ENCODE data around the gene WNT7A.
"Not testable (repeated sequence)": the region's sequence is repeated elsewhere in the genome, so short reads cannot be mapped to it uniquely, and the experiment has no call there.

The WNT7A gene

DNA sequence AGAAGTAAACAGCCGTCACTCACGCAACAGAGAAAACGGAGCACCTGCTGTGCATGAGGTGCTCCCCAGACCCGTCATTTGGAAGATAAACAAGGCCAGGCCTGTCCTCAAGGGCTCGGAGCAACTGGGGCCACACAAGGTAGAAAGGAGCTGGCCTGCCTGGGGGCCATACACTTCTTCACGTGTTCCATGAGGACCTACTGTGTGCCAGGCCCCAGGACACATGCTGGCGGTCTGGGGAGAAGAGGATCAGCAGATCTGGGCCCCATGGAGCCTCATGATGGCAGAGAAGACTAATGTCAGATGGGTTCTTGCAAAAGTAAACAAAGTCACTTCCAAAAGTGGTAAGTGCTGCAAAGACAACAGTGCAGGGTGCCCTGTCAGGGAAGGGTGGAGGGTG lies 14.3 kb downstream of the WNT7A start:
- no peak for DNase-seq (ENCODE audit: low read depth in 2 of 2)

DNA sequence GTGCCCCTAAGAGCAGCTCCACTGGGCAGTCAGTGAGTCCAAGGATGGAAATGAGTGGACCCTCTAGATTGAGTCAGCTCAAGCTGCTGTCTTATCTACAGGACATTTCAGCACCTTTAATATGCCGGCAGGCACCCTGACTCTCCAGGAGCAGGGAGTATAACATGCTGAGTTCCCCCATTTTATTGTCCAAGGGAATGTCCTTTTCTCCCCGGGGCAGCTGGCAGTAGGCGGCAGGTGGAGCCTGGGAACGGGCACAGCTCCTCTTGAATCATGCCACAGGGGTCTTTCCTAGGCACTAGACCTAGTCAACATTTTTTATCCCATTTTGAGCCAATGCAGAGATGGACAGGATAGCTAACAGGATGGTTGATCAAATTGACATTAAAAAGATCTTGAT lies 14.8 kb downstream of the WNT7A start:
- no peak for DNase-seq (ENCODE audit: low read depth in 2 of 2)

GRCh38 chr3:13863965-13864595 lies 15.8 kb downstream of the WNT7A start:
- no peak for DNase-seq (ENCODE audit: low read depth in 2 of 2)

DNA sequence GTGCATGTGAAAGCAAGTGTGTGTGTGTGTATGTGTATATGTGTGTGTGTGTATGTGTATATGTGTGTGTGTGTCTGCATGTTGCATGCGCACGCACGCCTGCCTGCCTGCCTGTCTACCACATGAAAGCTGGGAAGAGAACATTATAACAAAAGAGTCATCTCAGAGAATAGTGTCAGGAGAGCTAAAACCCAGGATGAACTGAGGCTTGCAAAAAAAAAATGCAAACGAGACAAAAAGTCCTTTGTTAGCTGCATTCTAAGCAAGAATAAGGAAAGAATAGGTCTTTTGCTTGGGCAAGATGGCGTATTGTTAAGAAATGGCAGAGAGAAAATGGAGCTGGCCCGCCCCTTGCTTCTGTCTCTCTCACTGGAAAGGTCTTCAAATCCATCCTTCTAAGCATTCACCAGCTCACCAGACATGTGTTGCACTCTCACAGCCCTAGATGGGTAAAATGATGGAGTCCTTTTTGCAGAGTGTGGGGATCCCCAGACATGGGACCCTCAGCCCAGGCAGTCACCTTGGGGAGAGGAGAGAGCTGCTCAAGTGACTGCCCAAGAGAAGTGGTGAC lies 16.4 kb downstream of the WNT7A start:
- no peak for DNase-seq (ENCODE audit: low read depth in 2 of 2)

DNA sequence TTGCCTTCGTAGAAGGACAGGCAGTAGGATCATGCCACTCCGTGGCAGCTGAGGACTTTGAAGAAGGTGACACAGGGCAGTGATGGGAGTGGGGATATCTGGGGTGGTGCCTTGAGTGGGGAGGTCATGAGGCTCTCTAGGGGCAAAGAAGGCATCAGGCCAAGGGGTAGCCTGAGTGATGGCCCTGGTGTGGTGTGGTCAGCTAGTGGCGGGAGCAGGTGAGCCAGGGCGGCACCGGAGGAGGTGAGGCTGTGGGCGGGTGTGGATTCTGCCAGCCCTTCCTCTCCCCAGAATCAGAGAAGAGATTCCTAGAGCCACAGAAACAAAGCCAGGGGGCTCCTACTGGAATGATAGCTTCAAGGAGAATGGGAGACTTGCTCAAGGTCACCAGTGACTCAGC lies 18.4 kb downstream of the WNT7A start:
- DNase-seq (ENCODE audit: low read depth in 2 of 2), result no peak

DNA sequence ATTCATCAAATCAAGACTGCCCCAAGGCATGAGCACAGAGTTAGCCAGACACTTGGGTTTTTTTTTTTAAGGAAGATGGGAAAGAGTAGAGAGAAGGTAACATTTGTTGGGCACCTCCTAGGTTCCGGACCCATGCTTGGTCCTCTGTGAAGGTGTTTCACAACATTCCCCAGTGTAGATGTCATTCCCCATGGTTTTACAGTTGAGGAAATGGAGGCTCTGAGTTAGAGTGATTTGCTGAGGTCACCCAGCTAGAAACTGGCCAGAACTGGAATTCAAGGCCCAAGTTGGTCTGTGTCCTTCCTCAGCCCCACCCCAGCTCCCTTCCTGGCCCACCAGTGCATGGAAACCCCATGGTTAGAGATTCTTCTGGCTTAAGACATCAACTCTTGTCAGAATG lies 19.9 kb downstream of the WNT7A start:
- no peak for DNase-seq (ENCODE audit: low read depth in 2 of 2)

DNA sequence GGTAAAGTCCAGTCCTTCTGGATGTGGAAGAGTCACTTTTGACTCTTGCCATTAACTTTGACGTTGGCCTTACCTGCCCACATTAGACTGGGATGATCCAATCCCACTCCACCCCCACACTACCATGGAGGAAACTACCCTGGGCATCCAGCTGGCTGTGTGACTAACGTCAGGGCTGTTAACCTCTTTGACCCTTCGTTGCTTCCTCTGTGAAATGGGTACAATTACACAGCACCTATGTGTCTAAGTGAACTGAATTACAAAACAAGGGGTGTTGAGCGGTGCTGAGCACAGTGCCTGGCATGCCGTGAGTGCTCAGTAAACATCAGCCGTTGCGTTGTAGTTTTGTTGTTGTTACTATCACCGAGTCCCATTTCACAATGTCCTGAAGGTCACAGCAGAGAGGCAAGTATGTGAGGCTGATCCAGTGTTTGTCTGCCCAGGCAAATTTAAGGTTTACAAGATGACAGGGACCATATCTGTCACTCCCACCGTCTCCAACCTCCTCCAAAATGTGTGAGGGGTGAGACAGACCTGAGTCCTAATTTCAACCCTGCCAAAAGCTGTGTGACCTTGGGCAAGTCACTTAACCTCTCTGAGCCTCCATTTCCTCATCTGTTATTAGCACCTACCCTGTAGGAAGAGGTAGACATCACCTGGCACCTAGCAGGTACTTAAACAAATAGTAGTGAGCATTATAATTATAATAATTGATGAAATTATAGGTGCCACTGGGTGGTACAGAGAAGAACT lies 20.9 kb downstream of the WNT7A start:
- no peak for DNase-seq (ENCODE audit: low read depth in 2 of 2)

GRCh38 chr3:13857702-13858380 lies 22.0 kb downstream of the WNT7A start:
- no peak for DNase-seq (ENCODE audit: low read depth in 2 of 2)

DNA sequence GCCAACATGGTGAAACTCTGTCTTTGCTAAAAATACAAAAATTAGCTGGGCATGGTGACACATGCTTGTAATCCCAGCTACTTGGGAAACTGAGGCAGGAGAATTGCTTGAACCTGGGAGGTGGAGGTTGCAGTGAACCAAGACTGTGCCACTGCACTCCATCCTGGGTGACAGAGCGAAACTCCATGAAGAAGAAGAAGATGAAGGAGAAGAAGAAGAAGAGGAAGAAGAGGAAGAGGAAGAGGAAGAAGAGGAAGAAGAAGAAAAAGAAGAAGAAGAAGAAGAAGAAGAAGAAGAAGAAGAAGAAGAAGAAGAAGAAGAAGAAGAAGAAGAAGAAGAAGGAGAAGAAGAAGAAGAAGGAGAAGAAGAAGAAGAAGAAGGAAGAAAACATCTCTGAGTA lies 23.2 kb downstream of the WNT7A start:
- DNase-seq (ENCODE audit: low read depth in 2 of 2), result not testable (repeated sequence)

DNA sequence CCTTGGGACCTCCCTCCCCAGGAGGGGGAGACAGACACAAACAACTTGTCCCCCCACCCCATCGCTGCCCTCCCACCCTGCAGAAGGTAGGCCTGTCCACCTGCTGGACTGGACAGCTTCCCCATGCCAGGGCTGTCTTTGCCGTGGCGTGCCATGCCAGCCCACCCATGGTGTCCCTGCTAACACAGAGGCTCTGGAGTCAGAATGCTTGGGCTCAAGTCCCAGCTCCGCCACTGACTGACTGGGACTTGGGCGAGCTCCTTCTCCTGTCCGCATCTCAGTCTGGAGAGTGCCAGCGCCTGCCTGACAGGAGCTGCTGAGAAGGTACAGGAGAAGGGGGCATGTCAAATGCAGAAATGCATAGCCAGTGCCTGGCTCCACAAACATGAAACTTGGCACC lies 23.9 kb downstream of the WNT7A start:
- DNase-seq (ENCODE audit: low read depth in 2 of 2), result no peak

DNA sequence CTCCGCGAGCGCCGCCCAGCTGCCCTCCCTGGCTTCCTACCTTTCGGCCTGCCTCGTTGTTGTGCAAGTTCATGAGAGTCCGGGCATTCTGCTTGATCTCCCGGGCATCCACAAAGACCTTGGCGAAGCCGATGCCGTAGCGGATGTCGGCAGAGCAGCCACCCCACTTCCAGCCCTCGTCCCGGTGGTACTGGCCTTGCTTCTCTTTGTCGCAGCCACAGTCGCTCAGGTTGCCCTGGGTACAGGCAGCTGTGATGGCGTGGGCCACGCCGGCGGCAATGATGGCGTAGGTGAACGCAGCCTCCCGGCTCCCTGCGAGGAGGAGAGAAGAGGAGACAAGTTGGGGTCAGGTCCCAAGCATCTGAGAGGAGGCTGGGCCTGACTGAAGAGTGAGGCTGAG lies 25.4 kb downstream of the WNT7A start:
- no peak for DNase-seq (ENCODE audit: low read depth in 2 of 2)

DNA sequence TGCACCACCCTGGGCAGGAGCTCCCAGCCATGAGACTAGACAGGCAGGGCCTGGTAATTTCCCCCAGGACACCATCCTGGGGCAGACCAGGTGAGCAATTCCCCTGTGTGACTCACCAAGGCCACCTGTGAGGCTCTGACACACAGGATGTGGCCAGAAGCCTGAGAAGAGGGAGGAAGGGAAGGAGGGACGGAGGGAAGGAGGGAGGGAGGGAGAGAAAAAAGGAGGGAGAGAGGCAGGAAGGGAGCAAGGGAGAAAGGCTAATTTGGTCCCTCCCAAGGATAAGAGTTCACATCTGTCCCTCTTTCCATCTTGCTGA lies 25.9 kb downstream of the WNT7A start:
- no peak for DNase-seq (ENCODE audit: low read depth in 2 of 2)

- no peak for DNase-seq (ENCODE audit: low read depth in 2 of 2)
These were observed 26.5 kb downstream of the WNT7A start for GRCh38 chr3:13853256-13853977.

DNA sequence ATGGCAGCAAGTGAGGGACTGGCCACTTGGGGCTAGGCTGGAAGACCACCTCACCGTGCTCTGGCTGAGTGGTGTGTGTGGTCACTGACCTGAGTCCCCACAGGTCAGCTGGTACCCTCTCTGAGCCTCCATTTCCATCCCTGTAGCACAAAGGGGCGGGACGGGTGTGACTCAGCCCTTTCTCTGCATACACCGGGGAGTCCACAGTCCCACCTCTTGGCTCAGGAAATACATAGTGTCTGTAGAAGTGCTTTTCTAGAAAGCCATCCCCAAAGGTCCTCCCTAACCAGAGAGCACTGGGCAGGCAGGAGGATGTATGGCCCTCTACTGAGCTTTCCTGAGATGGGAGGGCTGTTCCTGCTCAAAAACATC lies 27.2 kb downstream of the WNT7A start:
- DNase-seq (ENCODE audit: low read depth in 2 of 2), result no peak

DNA sequence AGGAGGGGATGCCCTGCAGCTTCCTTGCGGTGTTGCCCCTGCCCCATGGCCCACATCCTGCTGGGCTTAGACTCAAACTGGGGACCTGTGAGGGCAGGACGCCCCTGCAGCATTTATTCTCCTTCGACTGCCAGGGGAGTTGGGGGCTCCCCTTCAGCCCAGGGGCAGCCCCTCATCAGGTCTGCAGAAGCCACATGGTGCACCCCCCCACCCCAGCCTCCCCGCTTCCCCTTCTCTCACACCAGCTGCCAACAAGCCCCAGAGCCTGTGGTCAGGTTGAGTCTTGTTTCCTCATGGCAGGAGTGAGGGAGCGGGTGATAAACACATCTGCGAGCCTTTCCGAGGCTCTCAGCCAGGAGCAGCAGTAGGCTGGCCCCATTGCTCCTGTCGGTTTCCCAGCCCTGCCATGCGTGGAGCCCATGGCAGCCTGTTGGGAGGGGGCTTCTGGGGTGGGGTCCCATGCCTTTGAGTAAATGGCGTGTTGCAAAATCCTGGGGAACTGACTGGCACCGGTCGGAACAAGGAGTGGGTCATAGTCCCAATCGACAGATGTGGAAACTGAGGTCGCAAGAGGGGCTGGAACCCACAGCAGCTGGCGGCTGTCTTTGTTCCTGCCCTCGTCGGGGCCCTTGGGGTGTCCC lies 27.8 kb downstream of the WNT7A start:
- no peak for DNase-seq (ENCODE audit: low read depth in 2 of 2)

- no peak for DNase-seq (ENCODE audit: low read depth in 2 of 2)
These were observed 28.6 kb downstream of the WNT7A start for GRCh38 chr3:13851091-13851849.

- DNase-seq (ENCODE audit: low read depth in 2 of 2), result no peak
These were observed 29.5 kb downstream of the WNT7A start for GRCh38 chr3:13850161-13850945.

- DNase-seq (ENCODE audit: low read depth in 2 of 2), result no peak
These were observed 30.9 kb downstream of the WNT7A start for GRCh38 chr3:13849018-13849417.

DNA sequence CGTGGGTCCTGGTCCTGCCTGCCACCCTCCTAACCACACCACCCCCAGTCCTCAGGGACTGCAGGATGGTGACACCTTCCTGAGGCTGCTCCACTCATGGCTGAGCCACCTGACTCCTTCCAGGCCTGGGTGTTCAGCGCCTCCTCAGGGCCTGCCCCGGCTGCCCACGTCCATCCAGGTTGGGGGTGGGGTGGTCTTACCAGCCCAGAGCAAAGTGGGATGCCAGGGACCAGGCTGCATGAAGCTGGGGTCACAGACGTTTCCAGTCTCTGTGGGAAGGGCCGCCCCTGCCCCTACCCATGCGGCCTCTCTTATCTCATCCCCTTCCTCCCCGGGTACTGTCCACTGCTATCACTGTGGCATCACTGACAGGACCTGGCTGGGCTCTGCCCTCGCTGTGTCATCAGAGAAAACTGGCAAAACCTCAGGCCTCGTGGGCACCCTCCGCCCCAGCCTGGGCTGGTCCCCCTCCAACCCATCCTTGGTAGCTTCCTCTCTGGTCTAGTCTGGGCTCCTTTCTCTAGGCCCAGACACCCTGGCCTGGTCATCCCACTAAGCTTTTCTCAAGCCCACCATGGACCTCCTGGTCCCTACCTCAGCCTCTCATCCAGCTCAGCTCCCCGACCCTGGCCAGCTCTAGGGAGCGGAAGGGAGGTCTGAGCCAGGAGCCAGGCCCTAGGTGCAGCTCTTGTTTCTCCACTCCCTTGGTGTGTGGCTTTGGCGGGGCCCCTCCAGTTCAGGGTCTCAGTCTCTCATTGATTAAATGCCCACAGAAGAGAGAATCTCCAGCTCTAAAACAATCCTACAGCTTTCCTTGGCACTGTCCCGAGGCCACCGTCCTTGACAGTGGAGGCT lies 32.9 kb downstream of the WNT7A start:
- DNase-seq (ENCODE audit: low read depth in 2 of 2), result no peak

Data from stimulated activated CD8-positive, alpha-beta memory T cell treated with anti-CD3 and anti-CD28 coated beads, Interleukin-2, amount 100 ng/mL, for 1 hour (primary cell).